Effector memory CD4-positive, alpha-beta T cell (primary cell): ENCODE results near the gene NGDN.

Experiments
- DNase-seq, 3 donors: peaks; one replicate each; pipeline ENCODE4 v3.0.0-alpha.2; 2020
- H3K27ac ChIP-seq: 2 replicates; pipeline ENCODE4 v1.7.0; 2013; ENCODE audit warnings: mild to moderate bottlenecking, low read length, moderate library complexity; ENCODE audit not compliant: insufficient read depth, poor library complexity, severe bottlenecking
- H3K27me3 ChIP-seq: replicated peaks from 2 replicates; pipeline ENCODE4 v1.7.0; 2013; ENCODE audit warnings: mild to moderate bottlenecking, low read length; ENCODE audit not compliant: insufficient read depth, control insufficient read depth, poor library complexity, severe bottlenecking
- H3K36me3 ChIP-seq: 2 replicates; pipeline ENCODE4 v1.7.0; 2013; ENCODE audit warnings: mild to moderate bottlenecking, low read length, moderate library complexity; ENCODE audit not compliant: control insufficient read depth, insufficient read depth
- H3K4me1 ChIP-seq: 2 replicates; pipeline ENCODE4 v1.7.0; 2013; ENCODE audit warnings: low read length, mild to moderate bottlenecking; ENCODE audit not compliant: control insufficient read depth, insufficient read depth, poor library complexity, severe bottlenecking
- H3K4me3 ChIP-seq: 2 replicates; pipeline ENCODE4 v1.7.0; 2013; ENCODE audit warnings: low read length, low read depth, mild to moderate bottlenecking; ENCODE audit not compliant: insufficient read depth, poor library complexity, severe bottlenecking
- H3K9me3 ChIP-seq: 2 replicates; pipeline ENCODE4 v1.7.0; 2013; ENCODE audit warnings: mild to moderate bottlenecking, low read length, moderate library complexity; ENCODE audit not compliant: control insufficient read depth

NGDN gene

GRCh38 chr14:23521785-23522640 lies 52.5 kb downstream of the NGDN start:
- no peak for DNase-seq
- no peaks in the 10 kb centered on the region for H3K4me1 ChIP-seq

GRCh38 chr14:23522643-23523198 lies 53.2 kb downstream of the NGDN start:
- no peak overlapping the region for H3K27ac ChIP-seq
- H3K9me3 ChIP-seq: no peaks in the 10 kb centered on the region
- H3K27me3 ChIP-seq: no peaks in the 10 kb centered on the region
- H3K4me1 ChIP-seq: no peaks in the 10 kb centered on the region
- no peak overlapping the region for H3K4me3 ChIP-seq
- no peak for DNase-seq
- H3K36me3 ChIP-seq: no peaks in the 10 kb centered on the region

More at GRCh38 chr14:23521785-23522640, 52.5 kb downstream of the NGDN start:
- no peak overlapping the region for H3K27ac ChIP-seq
- H3K36me3 ChIP-seq: no peaks in the 10 kb centered on the region
- no peaks in the 10 kb centered on the region for H3K9me3 ChIP-seq
- no peaks in the 10 kb centered on the region for H3K27me3 ChIP-seq
- no peak overlapping the region for H3K4me3 ChIP-seq

GRCh38 chr14:23523229-23524016 lies 53.9 kb downstream of the NGDN start:
- Histone ChIP-seq H3K27ac (no peak overlapping the region), H3K36me3 (no peaks in the 10 kb centered on the region), H3K27me3 (no peaks in the 10 kb centered on the region), H3K9me3 (no peaks in the 10 kb centered on the region), H3K4me3 (no peak overlapping the region), H3K4me1 (no peaks in the 10 kb centered on the region)
- DNase-seq: no peak

GRCh38 chr14:23524954-23525353 lies 55.5 kb downstream of the NGDN start:
- no peaks in the 10 kb centered on the region for H3K4me1 ChIP-seq
- DNase-seq: no peak
- H3K27me3 ChIP-seq: no peaks in the 10 kb centered on the region
- no peaks in the 10 kb centered on the region for H3K36me3 ChIP-seq
- H3K4me3 ChIP-seq: no peak overlapping the region
- H3K9me3 ChIP-seq: no peaks in the 10 kb centered on the region
- no peak overlapping the region for H3K27ac ChIP-seq

GRCh38 chr14:23525611-23526010 lies 56.1 kb downstream of the NGDN start:
- H3K4me3 ChIP-seq: no peak overlapping the region
- no peaks in the 10 kb centered on the region for H3K4me1 ChIP-seq
- no peaks in the 10 kb centered on the region for H3K27me3 ChIP-seq
- H3K36me3 ChIP-seq: no peaks in the 10 kb centered on the region
- no peak overlapping the region for H3K27ac ChIP-seq
- no peaks in the 10 kb centered on the region for H3K9me3 ChIP-seq
- DNase-seq: no peak
